Stimulated activated CD4-positive, alpha-beta T cell treated with anti-CD3 and anti-CD28 coated beads, Interleukin-4, amount 100 ng/mL, for 48 hours (primary cell): ENCODE data around the gene LRP8.
A peak's percentile ranks its signal among the peaks of the same experiment; 100 is the strongest.

Experiments used
- DNase-seq, 2 donors: peaks; one replicate each; pipeline ENCODE4 v3.0.0-alpha.2; 2020; ENCODE audit warnings: low read depth in 2 of 2

The LRP8 gene

GRCh38 chr1:53328009-53328461, at the start of gene LRP8:
TSS of gene LRP8 (minus strand) at chr1:53328070. CDS start at chr1:53327912, 158 bp downstream.
- DNase-seq, result peak; percentile 77 to 82

- no peak for DNase-seq
Measured at GRCh38 chr1:53377438-53377841, 49.6 kb upstream of the LRP8 start.

GRCh38 chr1:53376742-53377437, 49.0 kb upstream of the LRP8 start:
- DNase-seq, result no peak

DNA sequence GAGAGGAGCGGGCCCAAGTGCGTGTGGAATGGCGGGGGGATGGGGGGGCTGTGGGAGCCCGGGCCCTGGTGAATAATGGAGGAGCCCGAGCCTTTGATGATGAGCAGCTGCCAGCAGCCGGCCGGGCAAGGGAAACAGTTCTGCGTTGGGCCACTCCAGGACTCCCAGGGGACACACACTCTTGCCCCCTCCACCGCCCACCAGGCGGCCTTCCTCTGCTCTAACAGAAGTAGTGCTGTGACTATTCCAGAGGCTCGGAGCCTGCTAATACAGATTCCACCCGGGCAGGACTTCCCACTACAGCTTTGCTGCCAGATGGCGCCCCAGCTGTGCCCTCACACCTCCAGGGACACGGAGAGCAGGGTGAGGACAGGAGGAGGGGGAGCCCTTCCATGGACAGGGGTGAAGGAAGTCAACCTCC, 48.2 kb upstream of the LRP8 start:
- no peak for DNase-seq

- no peak for DNase-seq
Measured at GRCh38 chr1:53375440-53375839, 47.6 kb upstream of the LRP8 start.

- DNase-seq, result no peak
Measured at GRCh38 chr1:53373246-53373645, 45.4 kb upstream of the LRP8 start.

DNA sequence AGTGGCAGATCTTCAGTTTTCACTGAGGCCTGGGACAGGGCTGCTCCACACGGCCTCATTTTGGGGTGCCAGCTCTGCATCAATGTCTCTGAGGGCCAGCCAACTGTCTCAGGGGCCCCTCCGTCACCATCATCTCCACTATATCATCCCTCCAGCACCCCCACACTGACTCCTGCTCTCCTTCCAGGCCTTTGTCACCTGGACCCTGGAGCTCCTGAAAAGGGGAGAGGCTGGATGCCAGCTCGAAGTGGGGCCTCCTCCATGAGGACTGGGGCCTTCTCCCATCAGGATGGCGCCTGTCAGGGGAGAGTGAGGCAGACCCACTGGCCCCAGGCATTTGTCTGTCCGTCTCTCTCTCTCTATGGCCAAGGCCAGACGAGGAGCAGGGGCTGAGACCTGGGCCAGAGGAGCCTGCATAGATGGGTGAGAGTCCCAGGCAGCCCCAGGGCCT, 44.7 kb upstream of the LRP8 start:
- no peak for DNase-seq

- DNase-seq, result no peak
Measured at GRCh38 chr1:53371851-53372250, 44.0 kb upstream of the LRP8 start.

- no peak for DNase-seq
Measured at GRCh38 chr1:53371121-53371666, 43.3 kb upstream of the LRP8 start.

DNA sequence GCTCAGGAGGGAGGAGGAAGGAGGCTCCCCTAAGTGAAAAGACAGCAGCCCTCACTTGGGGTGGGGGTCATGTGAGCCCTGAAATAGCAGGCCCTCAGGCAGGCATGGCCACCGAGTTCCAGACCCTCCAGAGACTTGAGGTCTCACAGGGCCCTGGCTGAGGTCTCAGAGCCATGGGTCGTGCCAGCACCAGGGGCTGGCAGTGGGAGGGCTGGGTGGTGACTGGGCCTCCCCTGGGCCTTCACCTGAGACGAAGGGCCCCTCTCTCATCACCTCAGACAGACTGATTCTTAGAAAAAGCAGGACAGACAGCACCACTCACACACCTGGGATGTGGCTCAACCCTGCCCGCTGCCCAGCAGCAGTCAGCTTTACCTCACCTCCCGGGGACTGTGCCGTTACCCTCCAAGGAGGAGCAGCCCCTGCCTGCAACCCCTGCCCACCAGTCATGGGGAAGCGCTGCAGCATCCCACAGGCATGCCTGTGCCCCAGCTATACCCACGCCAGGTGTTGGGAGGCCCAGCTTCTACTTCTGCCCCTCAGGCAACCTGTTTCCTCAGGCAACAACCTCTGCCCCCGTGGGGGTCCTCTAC, 42.6 kb upstream of the LRP8 start:
- DNase-seq, result no peak

GRCh38 chr1:53369761-53370160, 41.9 kb upstream of the LRP8 start:
- no peak for DNase-seq

- DNase-seq, result no peak
Measured at GRCh38 chr1:53369034-53369750, 41.3 kb upstream of the LRP8 start.

GRCh38 chr1:53368314-53369033, 40.6 kb upstream of the LRP8 start:
- DNase-seq, result no peak

GRCh38 chr1:53367503-53368313, 39.8 kb upstream of the LRP8 start:
- DNase-seq, result peak in 1 of 2 donors; percentile 19

DNA sequence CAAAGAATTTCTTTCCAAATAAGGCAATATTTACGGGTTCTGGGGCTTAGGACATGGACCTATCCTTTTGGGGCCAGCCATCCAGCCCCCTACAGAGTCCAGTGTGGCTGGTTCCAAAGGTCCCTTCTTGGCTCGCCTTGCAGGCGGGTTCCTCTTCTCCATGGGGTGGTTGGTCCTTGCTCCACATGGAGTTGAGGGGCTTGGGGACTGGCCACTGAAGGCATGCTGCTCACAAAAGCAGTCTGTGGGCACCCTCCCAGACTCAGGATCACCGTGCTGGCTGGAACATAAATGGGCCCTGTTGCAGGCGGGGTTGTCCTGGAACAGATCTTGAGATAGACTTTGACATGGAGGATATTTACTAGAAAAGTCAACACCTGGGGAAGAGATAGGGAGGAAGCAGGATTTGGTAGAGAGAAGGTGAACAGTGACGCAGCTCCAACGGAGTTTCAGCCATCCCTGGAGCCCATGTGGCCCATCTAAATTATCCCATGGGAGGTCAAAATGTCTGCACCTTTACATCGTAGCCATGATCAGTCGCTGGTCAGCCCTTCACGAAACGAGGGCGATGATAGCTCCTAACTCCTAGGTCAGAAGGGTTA, 39.1 kb upstream of the LRP8 start:
- no peak for DNase-seq

DNA sequence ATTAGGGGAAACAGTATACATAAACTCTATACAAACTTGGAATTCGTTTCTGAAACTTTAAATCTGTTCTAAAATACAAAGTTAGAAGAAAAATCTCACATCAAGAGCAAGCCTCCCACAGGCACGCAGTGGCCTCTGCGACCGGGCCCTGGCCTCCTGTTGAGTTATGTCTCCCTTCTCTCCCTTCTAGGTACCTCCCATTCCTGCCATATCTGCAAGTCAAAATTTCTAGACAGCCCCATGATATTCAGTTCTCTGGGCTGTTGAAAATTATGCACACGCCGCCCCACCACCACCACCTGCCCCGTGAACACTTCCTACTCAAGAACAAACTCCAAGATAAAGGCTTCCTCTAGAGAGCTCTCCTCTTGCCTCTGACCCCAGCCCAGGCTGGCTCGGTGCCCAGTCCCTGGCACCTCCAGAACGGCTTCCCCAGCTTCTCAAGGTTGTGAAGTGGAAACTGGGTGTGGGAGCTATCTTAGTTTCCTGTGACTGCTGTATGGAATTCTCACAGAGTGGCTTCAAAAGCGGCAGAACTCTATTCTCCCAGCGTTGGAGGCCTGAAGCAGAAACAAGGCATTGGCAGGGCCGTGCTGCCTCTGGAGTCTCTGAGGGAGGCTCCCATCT, 37.7 kb upstream of the LRP8 start:
- no peak for DNase-seq

GRCh38 chr1:53362851-53363642, 35.2 kb upstream of the LRP8 start:
- no peak for DNase-seq

DNA sequence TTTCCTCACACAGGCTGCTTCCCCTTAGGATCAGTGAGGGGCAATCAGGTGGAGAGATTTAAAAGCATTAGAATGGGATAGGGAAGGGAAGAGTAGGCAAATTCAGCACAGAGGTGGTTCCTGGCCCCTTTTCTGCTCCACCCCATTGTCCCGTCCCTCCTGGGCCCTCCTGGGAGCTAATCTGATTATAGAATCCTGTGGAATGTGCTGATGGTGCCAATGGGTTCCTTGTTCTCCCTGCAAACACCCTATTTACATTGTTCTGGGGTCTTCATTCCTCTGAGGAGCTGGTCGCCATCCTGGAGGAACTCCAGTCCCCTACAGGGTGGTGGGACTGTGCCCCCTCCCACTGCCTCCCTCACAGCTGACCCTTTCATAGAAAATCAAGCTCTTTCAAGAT, 34.4 kb upstream of the LRP8 start:
- DNase-seq, result no peak

DNA sequence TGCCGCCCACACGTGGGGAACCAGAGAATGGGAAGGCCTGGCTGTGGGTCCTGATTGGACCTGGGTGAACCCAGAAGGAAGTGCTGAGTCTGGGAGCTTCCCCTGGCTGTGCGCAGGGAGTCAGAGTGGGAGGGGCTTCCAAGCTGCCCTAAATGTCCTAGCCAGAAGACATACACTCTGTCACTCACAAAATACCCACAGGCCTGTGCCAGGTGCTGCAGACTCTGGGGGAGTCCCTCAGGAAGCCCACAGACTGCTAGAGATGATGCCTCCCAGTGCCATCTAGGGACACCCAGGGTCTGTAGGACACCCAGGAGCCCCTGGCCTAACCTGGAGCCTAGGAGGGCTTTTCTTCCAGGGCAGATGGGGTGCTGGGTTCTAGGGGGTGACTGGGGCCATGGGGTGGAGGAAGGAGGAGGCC, 33.7 kb upstream of the LRP8 start:
- no peak for DNase-seq
